Measurements from ENCODE around the gene ABI3BP.

- TF ChIP-seq CTCF (IDR thresholded peaks at IDR 0.05; ENCODE audit: insufficient read depth, low read length, poor library complexity, severe bottlenecking) (no peak), EZH2phosphoT487 (conservative IDR thresholded peaks at IDR 0.05; ENCODE audit: low read length) (no peak)
These were observed 292.5 kb downstream of the ABI3BP start for GRCh38 chr3:100700708-100701107.

Measured in SU-DHL-6 (cell line).